Measurements from ENCODE around the gene IL17RA. TPM values are rescaled to one million over a fixed set of nuclear protein-coding genes. Genes with fewer than 3 reads are reported as not detected.

Gene IL17RA
- total and polyA plus RNA-seq, 2 of the 4 experiments (the other 2 are of a cell fraction), result 5.2 to 15.3 TPM

DNA sequence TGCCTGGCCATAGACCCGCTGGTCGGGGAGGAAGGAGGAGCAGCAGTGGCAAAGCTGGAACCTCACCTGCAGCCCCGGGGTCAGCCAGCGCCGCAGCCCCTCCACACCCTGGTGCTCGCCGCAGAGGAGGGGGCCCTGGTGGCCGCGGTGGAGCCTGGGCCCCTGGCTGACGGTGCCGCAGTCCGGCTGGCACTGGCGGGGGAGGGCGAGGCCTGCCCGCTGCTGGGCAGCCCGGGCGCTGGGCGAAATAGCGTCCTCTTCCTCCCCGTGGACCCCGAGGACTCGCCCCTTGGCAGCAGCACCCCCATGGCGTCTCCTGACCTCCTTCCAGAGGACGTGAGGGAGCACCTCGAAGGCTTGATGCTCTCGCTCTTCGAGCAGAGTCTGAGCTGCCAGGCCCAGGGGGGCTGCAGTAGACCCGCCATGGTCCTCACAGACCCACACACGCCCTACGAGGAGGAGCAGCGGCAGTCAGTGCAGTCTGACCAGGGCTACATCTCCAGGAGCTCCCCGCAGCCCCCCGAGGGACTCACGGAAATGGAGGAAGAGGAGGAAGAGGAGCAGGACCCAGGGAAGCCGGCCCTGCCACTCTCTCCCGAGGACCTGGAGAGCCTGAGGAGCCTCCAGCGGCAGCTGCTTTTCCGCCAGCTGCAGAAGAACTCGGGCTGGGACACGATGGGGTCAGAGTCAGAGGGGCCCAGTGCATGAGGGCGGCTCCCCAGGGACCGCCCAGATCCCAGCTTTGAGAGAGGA is 24.5 kb downstream of the IL17RA start (continued):
- TF ChIP-seq MAFK (IDR thresholded peaks at IDR 0.05; ENCODE audit: low read depth, low read length), result no peak

DNA sequence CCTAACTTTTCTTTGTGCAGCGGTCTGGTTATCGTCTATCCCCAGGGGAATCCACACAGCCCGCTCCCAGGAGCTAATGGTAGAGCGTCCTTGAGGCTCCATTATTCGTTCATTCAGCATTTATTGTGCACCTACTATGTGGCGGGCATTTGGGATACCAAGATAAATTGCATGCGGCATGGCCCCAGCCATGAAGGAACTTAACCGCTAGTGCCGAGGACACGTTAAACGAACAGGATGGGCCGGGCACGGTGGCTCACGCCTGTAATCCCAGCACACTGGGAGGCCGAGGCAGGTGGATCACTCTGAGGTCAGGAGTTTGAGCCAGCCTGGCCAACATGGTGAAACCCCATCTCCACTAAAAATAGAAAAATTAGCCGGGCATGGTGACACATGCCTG is 25.2 kb downstream of the IL17RA start:
- BruUV-seq (replicated peaks), result no TSS peak
- no peak overlapping the region for H2AK5ac ChIP-seq (ENCODE audit: low read depth, low read length)
- no peak overlapping the region for H2BK20ac ChIP-seq (ENCODE audit: low read depth, low read length)
- no peak overlapping the region for H3K27ac ChIP-seq (ENCODE audit: insufficient read depth, low read length)
- H4K91ac ChIP-seq (ENCODE audit: insufficient read depth, low read depth, low read length), result no peak overlapping the region
- H3K36me3 ChIP-seq (ENCODE audit: control insufficient read depth, insufficient read depth, low read length), result peaks cover 38% of the 10 kb centered on the region
- no peaks in the 10 kb centered on the region for H3K79me1 ChIP-seq (ENCODE audit: low read depth in 1 of 2, low read length in 2 of 2)
- no peak overlapping the region for H2BK120ac ChIP-seq (ENCODE audit: low read depth, low read length)
- H3K23ac ChIP-seq (ENCODE audit: low read depth, low read length), result no peak overlapping the region
- ChIA-PET CTCF (no interaction called here), POLR2A (ENCODE audit: unreplicated experiment) (no interaction called here)
- H2BK5ac ChIP-seq (ENCODE audit: low read depth, low read length, poor library complexity, severe bottlenecking), result no peak overlapping the region
- no peak overlapping the region for H2AK9ac ChIP-seq (replicated peaks; ENCODE audit: low read depth, low read length, poor library complexity)
- no peaks in the 10 kb centered on the region for H3K9me1 ChIP-seq (ENCODE audit: insufficient read depth, low read length)
- intact Hi-C loops (cut with micrococcal nuclease) (no loop called here), in situ Hi-C loops (cut with MboI; ENCODE audit: low sequenced_read_pairs) (no loop called here), dilution Hi-C loops (cut with HindIII; ENCODE audit: low sequenced_read_pairs, unreplicated experiment) (no loop called here)
- no peak for DNase-seq
- no peaks in the 10 kb centered on the region for H3K27me3 ChIP-seq (ENCODE audit: control insufficient read depth, insufficient read depth, low read length)
- ATAC-seq (ENCODE audit: low read depth), result no peak
- no peaks in the 10 kb centered on the region for H3K9me3 ChIP-seq (ENCODE audit: control insufficient read depth, insufficient read depth, low read length)
- no peak overlapping the region for H3K18ac ChIP-seq (ENCODE audit: low read depth, low read length)
- WGBS, 2 experiments (ENCODE audit: extremely low coverage in 2 of 2, insufficient read length in 1 of 2), result 91% methylated on average over 13 of the region's 16 CpGs; no CpG with 5 or more reads in 1 of the 2 experiments
- H2AFZ ChIP-seq (replicated peaks; ENCODE audit: low read length, poor library complexity), result no peak overlapping the region
- no peak overlapping the region for H3K9ac ChIP-seq (ENCODE audit: low read depth, low read length)
- H3K4ac ChIP-seq (ENCODE audit: low read depth, low read length), result no peak overlapping the region
- H3K4me3 ChIP-seq (ENCODE audit: insufficient read depth, low read depth, low read length), result no peak overlapping the region
- H3K56ac ChIP-seq (ENCODE audit: extremely low read depth, insufficient read depth, low read length), result no peak overlapping the region
- no peak overlapping the region for H3K14ac ChIP-seq (replicated peaks; ENCODE audit: low read depth, low read length)
- no peak overlapping the region for H3K4me2 ChIP-seq (ENCODE audit: low read depth, low read length)
- H3K4me1 ChIP-seq (ENCODE audit: control insufficient read depth, insufficient read depth, low read length), result no peaks in the 10 kb centered on the region
- no peak overlapping the region for H2BK15ac ChIP-seq (ENCODE audit: low read depth, low read length)
- no peak overlapping the region for H4K5ac ChIP-seq (ENCODE audit: low read depth, low read length)
- H4K8ac ChIP-seq (ENCODE audit: low read depth in 2 of 2, low read length in 2 of 2), result no peak overlapping the region
- no peaks in the 10 kb centered on the region for H4K20me1 ChIP-seq (ENCODE audit: insufficient read depth, low read length)
- no peak for TF ChIP-seq CHD1 (IDR thresholded peaks at IDR 0.05; ENCODE audit: low read depth, low read length)
- TF ChIP-seq, protein P1, sequence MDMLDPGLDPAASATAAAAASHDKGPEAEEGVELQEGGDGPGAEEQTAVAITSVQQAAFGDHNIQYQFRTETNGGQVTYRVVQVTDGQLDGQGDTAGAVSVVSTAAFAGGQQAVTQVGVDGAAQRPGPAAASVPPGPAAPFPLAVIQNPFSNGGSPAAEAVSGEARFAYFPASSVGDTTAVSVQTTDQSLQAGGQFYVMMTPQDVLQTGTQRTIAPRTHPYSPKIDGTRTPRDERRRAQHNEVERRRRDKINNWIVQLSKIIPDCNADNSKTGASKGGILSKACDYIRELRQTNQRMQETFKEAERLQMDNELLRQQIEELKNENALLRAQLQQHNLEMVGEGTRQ (IDR thresholded peaks at IDR 0.05; ENCODE audit: low read depth, low read length), result no peak
- TF ChIP-seq SMC3 (IDR thresholded peaks at IDR 0.05; ENCODE audit: low read depth, low read length), result no peak
- TF ChIP-seq, protein P2, sequence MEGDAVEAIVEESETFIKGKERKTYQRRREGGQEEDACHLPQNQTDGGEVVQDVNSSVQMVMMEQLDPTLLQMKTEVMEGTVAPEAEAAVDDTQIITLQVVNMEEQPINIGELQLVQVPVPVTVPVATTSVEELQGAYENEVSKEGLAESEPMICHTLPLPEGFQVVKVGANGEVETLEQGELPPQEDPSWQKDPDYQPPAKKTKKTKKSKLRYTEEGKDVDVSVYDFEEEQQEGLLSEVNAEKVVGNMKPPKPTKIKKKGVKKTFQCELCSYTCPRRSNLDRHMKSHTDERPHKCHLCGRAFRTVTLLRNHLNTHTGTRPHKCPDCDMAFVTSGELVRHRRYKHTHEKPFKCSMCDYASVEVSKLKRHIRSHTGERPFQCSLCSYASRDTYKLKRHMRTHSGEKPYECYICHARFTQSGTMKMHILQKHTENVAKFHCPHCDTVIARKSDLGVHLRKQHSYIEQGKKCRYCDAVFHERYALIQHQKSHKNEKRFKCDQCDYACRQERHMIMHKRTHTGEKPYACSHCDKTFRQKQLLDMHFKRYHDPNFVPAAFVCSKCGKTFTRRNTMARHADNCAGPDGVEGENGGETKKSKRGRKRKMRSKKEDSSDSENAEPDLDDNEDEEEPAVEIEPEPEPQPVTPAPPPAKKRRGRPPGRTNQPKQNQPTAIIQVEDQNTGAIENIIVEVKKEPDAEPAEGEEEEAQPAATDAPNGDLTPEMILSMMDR (conservative IDR thresholded peaks at IDR 0.05; ENCODE audit: low read depth, low read length), result no peak
- no peak for TF ChIP-seq NFE2L2 (IDR thresholded peaks at IDR 0.05; ENCODE audit: low read depth, low read length)
- no peak for TF ChIP-seq MXI1 (IDR thresholded peaks at IDR 0.05; ENCODE audit: borderline replicate concordance, low read depth, low read length)
- TF ChIP-seq POLR2A (IDR thresholded peaks at IDR 0.05; ENCODE audit: low read depth, low read length), result no peak
- TF ChIP-seq RAD21 (IDR thresholded peaks at IDR 0.05; ENCODE audit: low read length), result no peak
- TF ChIP-seq RFX5 (IDR thresholded peaks at IDR 0.05; ENCODE audit: low read depth, low read length), result no peak
- TF ChIP-seq, protein P3, sequence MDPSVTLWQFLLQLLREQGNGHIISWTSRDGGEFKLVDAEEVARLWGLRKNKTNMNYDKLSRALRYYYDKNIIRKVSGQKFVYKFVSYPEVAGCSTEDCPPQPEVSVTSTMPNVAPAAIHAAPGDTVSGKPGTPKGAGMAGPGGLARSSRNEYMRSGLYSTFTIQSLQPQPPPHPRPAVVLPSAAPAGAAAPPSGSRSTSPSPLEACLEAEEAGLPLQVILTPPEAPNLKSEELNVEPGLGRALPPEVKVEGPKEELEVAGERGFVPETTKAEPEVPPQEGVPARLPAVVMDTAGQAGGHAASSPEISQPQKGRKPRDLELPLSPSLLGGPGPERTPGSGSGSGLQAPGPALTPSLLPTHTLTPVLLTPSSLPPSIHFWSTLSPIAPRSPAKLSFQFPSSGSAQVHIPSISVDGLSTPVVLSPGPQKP (IDR thresholded peaks at IDR 0.05; ENCODE audit: borderline replicate concordance, low read depth, low read length), result no peak
- no peak for TF ChIP-seq MAFK (IDR thresholded peaks at IDR 0.05; ENCODE audit: low read depth, low read length)
- TF ChIP-seq FOS (IDR thresholded peaks at IDR 0.05; ENCODE audit: low read depth, low read length), result no peak
- TF ChIP-seq BHLHE40 (IDR thresholded peaks at IDR 0.05; ENCODE audit: low read depth, low read length), result no peak
- no peak for TF ChIP-seq CEBPB (IDR thresholded peaks at IDR 0.05; ENCODE audit: low read depth, low read length)
